ENCODE results near the gene DNAJB13.

DNA sequence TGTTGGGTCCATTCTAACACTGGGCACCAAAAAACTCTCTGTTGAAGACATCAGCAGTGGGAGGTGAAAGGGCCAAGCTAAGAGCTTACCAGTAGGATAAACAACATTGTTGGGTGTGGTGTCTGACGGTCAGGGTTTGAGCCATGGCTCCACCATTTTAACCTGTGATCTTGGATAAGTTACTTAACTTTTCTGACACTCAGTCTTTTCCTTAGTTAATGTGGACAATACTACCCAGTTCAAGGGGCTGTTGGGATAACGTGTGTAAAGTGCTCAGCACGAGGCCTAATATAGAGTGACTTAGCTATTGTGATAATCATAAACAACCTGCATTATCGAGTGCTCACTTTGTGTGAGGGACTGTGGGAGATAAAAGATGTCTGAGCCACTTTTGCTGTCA, 52.0 kb downstream of the DNAJB13 start:
- TF ChIP-seq EZH2 (IDR thresholded peaks at IDR 0.05) (no peak), EZH2phosphoT487 (IDR thresholded peaks at IDR 0.05) (no peak)
- TF ChIP-seq, protein P1, sequence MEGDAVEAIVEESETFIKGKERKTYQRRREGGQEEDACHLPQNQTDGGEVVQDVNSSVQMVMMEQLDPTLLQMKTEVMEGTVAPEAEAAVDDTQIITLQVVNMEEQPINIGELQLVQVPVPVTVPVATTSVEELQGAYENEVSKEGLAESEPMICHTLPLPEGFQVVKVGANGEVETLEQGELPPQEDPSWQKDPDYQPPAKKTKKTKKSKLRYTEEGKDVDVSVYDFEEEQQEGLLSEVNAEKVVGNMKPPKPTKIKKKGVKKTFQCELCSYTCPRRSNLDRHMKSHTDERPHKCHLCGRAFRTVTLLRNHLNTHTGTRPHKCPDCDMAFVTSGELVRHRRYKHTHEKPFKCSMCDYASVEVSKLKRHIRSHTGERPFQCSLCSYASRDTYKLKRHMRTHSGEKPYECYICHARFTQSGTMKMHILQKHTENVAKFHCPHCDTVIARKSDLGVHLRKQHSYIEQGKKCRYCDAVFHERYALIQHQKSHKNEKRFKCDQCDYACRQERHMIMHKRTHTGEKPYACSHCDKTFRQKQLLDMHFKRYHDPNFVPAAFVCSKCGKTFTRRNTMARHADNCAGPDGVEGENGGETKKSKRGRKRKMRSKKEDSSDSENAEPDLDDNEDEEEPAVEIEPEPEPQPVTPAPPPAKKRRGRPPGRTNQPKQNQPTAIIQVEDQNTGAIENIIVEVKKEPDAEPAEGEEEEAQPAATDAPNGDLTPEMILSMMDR (IDR thresholded peaks at IDR 0.05), result no peak

Data from neural progenitor cell (in vitro differentiated cells).